ENCODE results near the gene NEK4.

- no peak for TF ChIP-seq POLR2A (IDR thresholded peaks at IDR 0.05)
- no peak for TF ChIP-seq CTCF (IDR thresholded peaks at IDR 0.05 in 8 of 11, conservative IDR thresholded peaks at IDR 0.05 in 3 of 11)
These were observed 6.6 kb upstream of the NEK4 start, which contains the start of gene ITIH1 for GRCh38 chr3:52777127-52777958.
